ENCODE results near the gene CBFA2T2.
"Not testable (repeated sequence)": the region's sequence is repeated elsewhere in the genome, so short reads cannot be mapped to it uniquely, and the experiment has no call there.

The CBFA2T2 gene

GRCh38 chr20:33490023-33490933 lies at the start of gene CBFA2T2:
TSS of gene CBFA2T2 (plus strand) at chr20:33490096. CDS start at chr20:33490268, 172 bp downstream.
- Histone ChIP-seq H3K9me3 (ENCODE audit: control insufficient read depth, insufficient read depth, low read length) (no peaks in the 10 kb centered on the region), H3K27me3 (ENCODE audit: control insufficient read depth, insufficient read depth, low read length) (no peaks in the 10 kb centered on the region), H3K4me1 (ENCODE audit: control insufficient read depth, insufficient read depth, low read length) (0 out of 2 replicates have a peak, but pooled peaks cover 5% of the 10 kb centered on the region), H3K27ac (ENCODE audit: low read depth, low read length) (peak within 1 kb of the TSS; percentile 85), H3K4me3 (ENCODE audit: low read depth, low read length) (peak within 1 kb of the TSS; percentile 68), H3K36me3 (ENCODE audit: control insufficient read depth, insufficient read depth, low read length) (no peaks in the 10 kb centered on the region), H3K9ac (ENCODE audit: low read depth, low read length) (peak within 1 kb of the TSS; percentile 38)

- H3K36me3 ChIP-seq (ENCODE audit: control insufficient read depth, insufficient read depth, low read length); H3K9me3 ChIP-seq (ENCODE audit: control insufficient read depth, insufficient read depth, low read length); H3K9ac ChIP-seq (ENCODE audit: low read depth, low read length); H3K4me3 ChIP-seq (ENCODE audit: low read depth, low read length); H3K4me1 ChIP-seq (ENCODE audit: control insufficient read depth, insufficient read depth, low read length); H3K27ac ChIP-seq (ENCODE audit: low read depth, low read length): not testable (repeated sequence)
- peaks cover 20% of the 10 kb centered on the region for H3K27me3 ChIP-seq (ENCODE audit: control insufficient read depth, insufficient read depth, low read length)
These were observed 49.3 kb upstream of the CBFA2T2 start for GRCh38 chr20:33440562-33440961.

- Histone ChIP-seq H3K27ac (ENCODE audit: low read depth, low read length) (no peak overlapping the region), H3K9ac (ENCODE audit: low read depth, low read length) (no peak overlapping the region), H3K9me3 (ENCODE audit: control insufficient read depth, insufficient read depth, low read length) (no peaks in the 10 kb centered on the region), H3K4me3 (ENCODE audit: low read depth, low read length) (no peak overlapping the region), H3K36me3 (ENCODE audit: control insufficient read depth, insufficient read depth, low read length) (no peaks in the 10 kb centered on the region), H3K27me3 (ENCODE audit: control insufficient read depth, insufficient read depth, low read length) (peaks cover 20% of the 10 kb centered on the region), H3K4me1 (ENCODE audit: control insufficient read depth, insufficient read depth, low read length) (peaks cover 7% of the 10 kb centered on the region; the same call in 1 of the 2 replicates)
These were observed 48.5 kb upstream of the CBFA2T2 start for GRCh38 chr20:33441142-33441955.

GRCh38 chr20:33442136-33443005 lies 47.5 kb upstream of the CBFA2T2 start:
- Histone ChIP-seq H3K4me3 (ENCODE audit: low read depth, low read length) (peak overlapping the region; percentile 69), H3K9me3 (ENCODE audit: control insufficient read depth, insufficient read depth, low read length) (no peaks in the 10 kb centered on the region), H3K27me3 (ENCODE audit: control insufficient read depth, insufficient read depth, low read length) (peaks cover 20% of the 10 kb centered on the region), H3K27ac (ENCODE audit: low read depth, low read length) (no peak overlapping the region), H3K36me3 (ENCODE audit: control insufficient read depth, insufficient read depth, low read length) (no peaks in the 10 kb centered on the region), H3K4me1 (ENCODE audit: control insufficient read depth, insufficient read depth, low read length) (peaks cover 7% of the 10 kb centered on the region; the same call in 1 of the 2 replicates), H3K9ac (ENCODE audit: low read depth, low read length) (no peak overlapping the region)

- no peak overlapping the region for H3K27ac ChIP-seq (ENCODE audit: low read depth, low read length)
- H3K27me3 ChIP-seq (ENCODE audit: control insufficient read depth, insufficient read depth, low read length), result peaks cover 20% of the 10 kb centered on the region
- H3K4me1 ChIP-seq (ENCODE audit: control insufficient read depth, insufficient read depth, low read length), result peaks cover 7% of the 10 kb centered on the region; the same call in 1 of the 2 replicates
- H3K9ac ChIP-seq (ENCODE audit: low read depth, low read length), result no peak overlapping the region
- H3K9me3 ChIP-seq (ENCODE audit: control insufficient read depth, insufficient read depth, low read length), result no peaks in the 10 kb centered on the region
- H3K36me3 ChIP-seq (ENCODE audit: control insufficient read depth, insufficient read depth, low read length), result no peaks in the 10 kb centered on the region
- peak overlapping the region; percentile 69 for H3K4me3 ChIP-seq (ENCODE audit: low read depth, low read length)
These were observed 46.8 kb upstream of the CBFA2T2 start for GRCh38 chr20:33443006-33443511.

GRCh38 chr20:33443512-33444239 lies 46.2 kb upstream of the CBFA2T2 start, which contains the start of gene SNTA1:
TSS of gene SNTA1 (minus strand) at chr20:33443763. CDS start at chr20:33443620, 143 bp downstream.
- Histone ChIP-seq H3K27me3 (ENCODE audit: control insufficient read depth, insufficient read depth, low read length) (peaks cover 20% of the 10 kb centered on the region), H3K27ac (ENCODE audit: low read depth, low read length) (peak within 1 kb of the TSS; percentile 46), H3K9ac (ENCODE audit: low read depth, low read length) (no peak within 1 kb of the TSS), H3K9me3 (ENCODE audit: control insufficient read depth, insufficient read depth, low read length) (no peaks in the 10 kb centered on the region), H3K36me3 (ENCODE audit: control insufficient read depth, insufficient read depth, low read length) (no peaks in the 10 kb centered on the region), H3K4me3 (ENCODE audit: low read depth, low read length) (peak within 1 kb of the TSS; percentile 69), H3K4me1 (ENCODE audit: control insufficient read depth, insufficient read depth, low read length) (peaks cover 7% of the 10 kb centered on the region; the same call in 1 of the 2 replicates)

- peak overlapping the region; percentile 31; the same call in 1 of the 2 replicates for H3K4me3 ChIP-seq (ENCODE audit: low read depth, low read length)
- peaks cover 20% of the 10 kb centered on the region for H3K27me3 ChIP-seq (ENCODE audit: control insufficient read depth, insufficient read depth, low read length)
- H3K9me3 ChIP-seq (ENCODE audit: control insufficient read depth, insufficient read depth, low read length), result no peaks in the 10 kb centered on the region
- H3K4me1 ChIP-seq (ENCODE audit: control insufficient read depth, insufficient read depth, low read length), result peaks cover 7% of the 10 kb centered on the region; the same call in 1 of the 2 replicates
- H3K27ac ChIP-seq (ENCODE audit: low read depth, low read length), result no peak overlapping the region
- no peak overlapping the region for H3K9ac ChIP-seq (ENCODE audit: low read depth, low read length)
- H3K36me3 ChIP-seq (ENCODE audit: control insufficient read depth, insufficient read depth, low read length), result no peaks in the 10 kb centered on the region
These were observed 44.9 kb upstream of the CBFA2T2 start for GRCh38 chr20:33444797-33445560.

GRCh38 chr20:33445881-33446625 lies 43.8 kb upstream of the CBFA2T2 start:
- peaks cover 20% of the 10 kb centered on the region for H3K27me3 ChIP-seq (ENCODE audit: control insufficient read depth, insufficient read depth, low read length)
- peaks cover 7% of the 10 kb centered on the region; the same call in 1 of the 2 replicates for H3K4me1 ChIP-seq (ENCODE audit: control insufficient read depth, insufficient read depth, low read length)
- no peak overlapping the region for H3K27ac ChIP-seq (ENCODE audit: low read depth, low read length)
- no peak overlapping the region for H3K4me3 ChIP-seq (ENCODE audit: low read depth, low read length)
- no peak overlapping the region for H3K9ac ChIP-seq (ENCODE audit: low read depth, low read length)
- no peaks in the 10 kb centered on the region for H3K36me3 ChIP-seq (ENCODE audit: control insufficient read depth, insufficient read depth, low read length)
- H3K9me3 ChIP-seq (ENCODE audit: control insufficient read depth, insufficient read depth, low read length), result no peaks in the 10 kb centered on the region

GRCh38 chr20:33450867-33451266 lies 39.0 kb upstream of the CBFA2T2 start:
- no peak overlapping the region for H3K27ac ChIP-seq (ENCODE audit: low read depth, low read length)
- H3K36me3 ChIP-seq (ENCODE audit: control insufficient read depth, insufficient read depth, low read length), result no peaks in the 10 kb centered on the region
- no peaks in the 10 kb centered on the region for H3K27me3 ChIP-seq (ENCODE audit: control insufficient read depth, insufficient read depth, low read length)
- H3K4me3 ChIP-seq (ENCODE audit: low read depth, low read length), result no peak overlapping the region
- H3K9ac ChIP-seq (ENCODE audit: low read depth, low read length), result no peak overlapping the region
- H3K4me1 ChIP-seq (ENCODE audit: control insufficient read depth, insufficient read depth, low read length), result no peaks in the 10 kb centered on the region
- no peaks in the 10 kb centered on the region for H3K9me3 ChIP-seq (ENCODE audit: control insufficient read depth, insufficient read depth, low read length)

Data from HUES48 (cell line).